Measurements from ENCODE around the gene COL1A2. TPM values are rescaled to one million over a fixed set of nuclear protein-coding genes. Genes with fewer than 3 reads are reported as not detected.

COL1A2 gene
- total RNA-seq, 1 experiment from 2014 or later: 42.1 TPM

- Histone ChIP-seq H2BK120ac (ENCODE audit: low read depth, low read length, poor library complexity, severe bottlenecking) (no peak overlapping the region), H2AK5ac (ENCODE audit: insufficient read length, low read length) (no peak overlapping the region), H2BK15ac (ENCODE audit: low read depth, low read length) (no peak overlapping the region), H4K20me1 (ENCODE audit: control insufficient read depth, insufficient read depth, insufficient read length) (no peaks in the 10 kb centered on the region), H3T11ph (ENCODE audit: low read length) (no peak overlapping the region), H3K56ac (ENCODE audit: insufficient read length, low read depth, low read length) (no peak overlapping the region), H3K79me1 (ENCODE audit: insufficient read depth, low read depth, low read length, poor library complexity, severe bottlenecking) (no peaks in the 10 kb centered on the region), H2AFZ (ENCODE audit: low read length) (no peak overlapping the region), H3K4me1 (ENCODE audit: insufficient read depth, low read length) (no peaks in the 10 kb centered on the region), H2BK20ac (ENCODE audit: low read depth, low read length, poor library complexity, severe bottlenecking) (no peak overlapping the region), H2BK12ac (ENCODE audit: insufficient read length, low read depth, low read length) (no peak overlapping the region), H3K23ac (ENCODE audit: insufficient read length, low read depth, low read length) (no peak overlapping the region), H3K27me3 (ENCODE audit: insufficient read depth, low read length) (no peaks in the 10 kb centered on the region), H3K4me2 (ENCODE audit: insufficient read depth, insufficient read length, low read length) (no peak overlapping the region), H3K9ac (ENCODE audit: extremely low read depth, insufficient read length, low read length) (no peak overlapping the region), H3K4ac (ENCODE audit: low read depth, low read length) (no peak overlapping the region), H3K27ac (ENCODE audit: insufficient read length, low read depth, low read length) (no peak overlapping the region), H4K5ac (ENCODE audit: insufficient read length, low read depth, low read length) (no peak overlapping the region), H3K23me2 (ENCODE audit: insufficient read length, low read depth, low read length, poor library complexity, severe bottlenecking) (no peaks in the 10 kb centered on the region), H2BK5ac (ENCODE audit: insufficient read length, low read length) (no peak overlapping the region), H3K79me2 (ENCODE audit: insufficient read depth, low read length) (0 out of 2 replicates have a peak, but pooled peaks cover under 1% of the 10 kb centered on the region), H4K8ac (replicated peaks; ENCODE audit: insufficient read length, low read depth, low read length) (no peak overlapping the region), H4K91ac (ENCODE audit: insufficient read length, low read depth, low read length) (no peak overlapping the region), H3K18ac (ENCODE audit: insufficient read length, low read depth, low read length) (no peak overlapping the region), H3K14ac (ENCODE audit: insufficient read depth, low read length) (no peak overlapping the region), H3K9me3 (ENCODE audit: control insufficient read depth, low read depth, low read length) (no peaks in the 10 kb centered on the region)
- H3K4me3 Mint-ChIP-seq: no peak overlapping the region
- no peak overlapping the region for H3K27ac Mint-ChIP-seq
- H3K9me3 Mint-ChIP-seq: peaks cover 3 to 4% of the 10 kb centered on the region in 2 experiments; a peak in 1 of 5 replicates
- no peak for DNase-seq
- no peaks in the 10 kb centered on the region for H3K27me3 Mint-ChIP-seq (ENCODE audit: low read depth)
- H3K4me1 Mint-ChIP-seq: peaks cover 6 to 11% of the 10 kb centered on the region in 2 experiments
- WGBS (ENCODE audit: extremely low coverage, insufficient read length, low lambda C conversion rate): no CpG with 5 or more reads among the region's 2 CpGs
- no peaks in the 10 kb centered on the region; a peak in 1 of 7 replicates for H3K36me3 Mint-ChIP-seq (ENCODE audit: insufficient read depth in 1 of 3, low read depth in 3 of 3)
- no peak for TF ChIP-seq CTCF (conservative IDR thresholded peaks at IDR 0.05)
Observed at GRCh38 chr7:94360926-94361325, 33.8 kb upstream of the COL1A2 start.

Measured in H9 (cell line).